HCT116 (cell line): ENCODE measurements around the gene HSP90AB1.

Experiments
- EGR1 ChIP-seq: IDR thresholded peaks from 2 replicates; pipeline ENCODE4 v1.6.1; 2012; ENCODE audit warnings: low read depth
- EZH2 ChIP-seq: fragments of 200-600 bp; sonication (generic); IDR thresholded peaks from 2 replicates; pipeline ENCODE4 v1.6.1; 2017; ENCODE audit warnings: antibody characterized with exemption, mixed run types
- EZH2phosphoT487 ChIP-seq: fragments of 200-600 bp; IDR thresholded peaks from 2 replicates; pipeline ENCODE4 v1.6.1; 2018; ENCODE audit warnings: antibody characterized with exemption, borderline replicate concordance
- POLR2A ChIP-seq: IDR thresholded peaks from 2 replicates; pipeline ENCODE4 v1.7.0; 2011; ENCODE audit warnings: borderline replicate concordance; ENCODE audit not compliant: insufficient read depth, insufficient read length; ENCODE audit errors: extremely low read depth
- POLR2AphosphoS5 ChIP-seq: IDR thresholded peaks from 2 replicates; pipeline ENCODE4 v1.6.1; 2011; ENCODE audit warnings: mild to moderate bottlenecking, low read depth, low read length, moderate library complexity
- RAD21 ChIP-seq: IDR thresholded peaks from 2 replicates; pipeline ENCODE4 v1.6.1; 2012; ENCODE audit warnings: low read depth, mild to moderate bottlenecking
- YY1 ChIP-seq: IDR thresholded peaks from 2 replicates; pipeline ENCODE4 v1.6.1; 2011; ENCODE audit warnings: low read length, low read depth, moderate library complexity, mild to moderate bottlenecking; ENCODE audit not compliant: insufficient replicate concordance; ENCODE audit errors: extremely low read depth
- ZNF274 ChIP-seq: fragments of 200-500 bp; sonication (Bioruptor generic); IDR thresholded peaks from 2 replicates; pipeline ENCODE4 v1.6.1; 2014; ENCODE audit warnings: mild to moderate bottlenecking, low read depth, low read length, inconsistent platforms
- TF ChIP-seq, protein P1 (sequence below), 3 experiments: fragments of 200-600 bp in 1 of 3; sonication (generic) in 1 of 3; IDR thresholded peaks in 2 of 3; conservative IDR thresholded peaks in 1 of 3; 2 replicates each; pipeline ENCODE4 v1.5.1; 2012 to 2017; ENCODE audit warnings: low read depth in 2 of 3, low read length in 2 of 3, antibody characterized with exemption in 1 of 3, borderline replicate concordance in 1 of 3, control low read depth in 1 of 3, mild to moderate bottlenecking in 1 of 3, mixed read lengths in 1 of 3, mixed run types in 1 of 3, moderate library complexity in 1 of 3; ENCODE audit not compliant: insufficient read depth in 1 of 3
- TF ChIP-seq, protein P2 (sequence below): IDR thresholded peaks from 2 replicates; pipeline ENCODE4 v1.6.1; 2012; ENCODE audit warnings: low read depth
- TF ChIP-seq, protein P3 (sequence below): IDR thresholded peaks from 2 replicates; pipeline ENCODE4 v1.6.1; 2012
- TF ChIP-seq, protein P4 (sequence below): IDR thresholded peaks from 2 replicates; pipeline ENCODE4 v1.6.1; 2012

DNA sequence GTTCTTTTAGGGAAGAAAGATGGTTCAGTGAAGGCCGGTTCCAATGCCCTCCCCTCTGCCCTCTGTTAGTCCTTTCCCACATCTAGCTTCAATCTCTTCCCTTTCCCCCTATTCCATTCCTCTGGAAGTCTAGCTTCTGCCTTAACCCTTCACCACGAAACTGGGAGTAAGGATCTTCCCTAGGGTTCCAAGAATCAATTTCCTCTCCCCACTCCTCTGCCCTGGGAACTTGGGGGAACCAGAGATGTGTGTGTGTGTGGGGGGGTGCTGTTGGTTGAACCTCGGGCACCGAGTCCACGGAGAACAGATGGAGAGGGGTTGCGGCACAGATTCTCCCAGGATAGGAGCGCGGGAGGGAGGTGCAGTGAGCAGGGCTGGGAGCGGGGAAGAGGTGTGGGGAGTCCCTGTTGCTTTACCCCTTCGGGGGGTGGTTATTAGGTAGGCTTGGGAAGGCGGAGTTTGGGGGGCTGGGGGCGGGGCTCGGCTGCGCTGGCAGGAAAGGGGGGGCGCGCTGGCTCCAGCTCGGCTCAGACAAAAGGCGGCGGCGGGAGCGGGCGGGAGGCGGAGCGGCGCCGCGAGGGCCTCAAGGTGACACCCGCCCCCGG is 23.1 kb downstream of the HSP90AB1 start, which contains the start of gene TMEM151B:
- no peak for TF ChIP-seq EZH2
- TF ChIP-seq, protein P1, sequence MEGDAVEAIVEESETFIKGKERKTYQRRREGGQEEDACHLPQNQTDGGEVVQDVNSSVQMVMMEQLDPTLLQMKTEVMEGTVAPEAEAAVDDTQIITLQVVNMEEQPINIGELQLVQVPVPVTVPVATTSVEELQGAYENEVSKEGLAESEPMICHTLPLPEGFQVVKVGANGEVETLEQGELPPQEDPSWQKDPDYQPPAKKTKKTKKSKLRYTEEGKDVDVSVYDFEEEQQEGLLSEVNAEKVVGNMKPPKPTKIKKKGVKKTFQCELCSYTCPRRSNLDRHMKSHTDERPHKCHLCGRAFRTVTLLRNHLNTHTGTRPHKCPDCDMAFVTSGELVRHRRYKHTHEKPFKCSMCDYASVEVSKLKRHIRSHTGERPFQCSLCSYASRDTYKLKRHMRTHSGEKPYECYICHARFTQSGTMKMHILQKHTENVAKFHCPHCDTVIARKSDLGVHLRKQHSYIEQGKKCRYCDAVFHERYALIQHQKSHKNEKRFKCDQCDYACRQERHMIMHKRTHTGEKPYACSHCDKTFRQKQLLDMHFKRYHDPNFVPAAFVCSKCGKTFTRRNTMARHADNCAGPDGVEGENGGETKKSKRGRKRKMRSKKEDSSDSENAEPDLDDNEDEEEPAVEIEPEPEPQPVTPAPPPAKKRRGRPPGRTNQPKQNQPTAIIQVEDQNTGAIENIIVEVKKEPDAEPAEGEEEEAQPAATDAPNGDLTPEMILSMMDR (IDR thresholded peaks at IDR 0.05 in 2 of 3, conservative IDR thresholded peaks at IDR 0.05 in 1 of 3; ENCODE audit: borderline replicate concordance in 1 of 3, insufficient read depth in 1 of 3, low read depth in 2 of 3, low read length in 2 of 3), result no peak
- TF ChIP-seq, protein P2, sequence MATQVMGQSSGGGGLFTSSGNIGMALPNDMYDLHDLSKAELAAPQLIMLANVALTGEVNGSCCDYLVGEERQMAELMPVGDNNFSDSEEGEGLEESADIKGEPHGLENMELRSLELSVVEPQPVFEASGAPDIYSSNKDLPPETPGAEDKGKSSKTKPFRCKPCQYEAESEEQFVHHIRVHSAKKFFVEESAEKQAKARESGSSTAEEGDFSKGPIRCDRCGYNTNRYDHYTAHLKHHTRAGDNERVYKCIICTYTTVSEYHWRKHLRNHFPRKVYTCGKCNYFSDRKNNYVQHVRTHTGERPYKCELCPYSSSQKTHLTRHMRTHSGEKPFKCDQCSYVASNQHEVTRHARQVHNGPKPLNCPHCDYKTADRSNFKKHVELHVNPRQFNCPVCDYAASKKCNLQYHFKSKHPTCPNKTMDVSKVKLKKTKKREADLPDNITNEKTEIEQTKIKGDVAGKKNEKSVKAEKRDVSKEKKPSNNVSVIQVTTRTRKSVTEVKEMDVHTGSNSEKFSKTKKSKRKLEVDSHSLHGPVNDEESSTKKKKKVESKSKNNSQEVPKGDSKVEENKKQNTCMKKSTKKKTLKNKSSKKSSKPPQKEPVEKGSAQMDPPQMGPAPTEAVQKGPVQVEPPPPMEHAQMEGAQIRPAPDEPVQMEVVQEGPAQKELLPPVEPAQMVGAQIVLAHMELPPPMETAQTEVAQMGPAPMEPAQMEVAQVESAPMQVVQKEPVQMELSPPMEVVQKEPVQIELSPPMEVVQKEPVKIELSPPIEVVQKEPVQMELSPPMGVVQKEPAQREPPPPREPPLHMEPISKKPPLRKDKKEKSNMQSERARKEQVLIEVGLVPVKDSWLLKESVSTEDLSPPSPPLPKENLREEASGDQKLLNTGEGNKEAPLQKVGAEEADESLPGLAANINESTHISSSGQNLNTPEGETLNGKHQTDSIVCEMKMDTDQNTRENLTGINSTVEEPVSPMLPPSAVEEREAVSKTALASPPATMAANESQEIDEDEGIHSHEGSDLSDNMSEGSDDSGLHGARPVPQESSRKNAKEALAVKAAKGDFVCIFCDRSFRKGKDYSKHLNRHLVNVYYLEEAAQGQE, result no peak
- no peak for TF ChIP-seq POLR2A
- no peak for TF ChIP-seq POLR2AphosphoS5
- TF ChIP-seq EZH2phosphoT487, result no peak
- no peak for TF ChIP-seq RAD21
- TF ChIP-seq YY1, result no peak
- TF ChIP-seq, protein P3, sequence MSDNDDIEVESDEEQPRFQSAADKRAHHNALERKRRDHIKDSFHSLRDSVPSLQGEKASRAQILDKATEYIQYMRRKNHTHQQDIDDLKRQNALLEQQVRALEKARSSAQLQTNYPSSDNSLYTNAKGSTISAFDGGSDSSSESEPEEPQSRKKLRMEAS, result no peak
- TF ChIP-seq EGR1, result no peak
- TF ChIP-seq, protein P4, sequence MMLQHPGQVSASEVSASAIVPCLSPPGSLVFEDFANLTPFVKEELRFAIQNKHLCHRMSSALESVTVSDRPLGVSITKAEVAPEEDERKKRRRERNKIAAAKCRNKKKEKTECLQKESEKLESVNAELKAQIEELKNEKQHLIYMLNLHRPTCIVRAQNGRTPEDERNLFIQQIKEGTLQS, result no peak
- TF ChIP-seq ZNF274, result no peak
